GM19025 (cell line): Measurements from ENCODE around the gene ARHGDIA.

ENCODE experiments used
- ATAC-seq: cut with Tn5 transposase; IDR thresholded peaks from one replicate; pipeline ENCODE4 v1.9.1; 2021; ENCODE audit warnings: mild to moderate bottlenecking, low read depth, moderate library complexity; ENCODE audit not compliant: unreplicated experiment

ARHGDIA gene

GRCh38 chr17:81865733-81866439 lies 5.3 kb downstream of the ARHGDIA start:
- ATAC-seq = no peak

- no peak for ATAC-seq
Observed at GRCh38 chr17:81865358-81865732, 5.8 kb downstream of the ARHGDIA start.

GRCh38 chr17:81863833-81864768 lies 7.0 kb downstream of the ARHGDIA start:
- ATAC-seq = no peak

GRCh38 chr17:81863123-81863675 lies 7.9 kb downstream of the ARHGDIA start:
- ATAC-seq = no peak

- ATAC-seq = peak; percentile 77
Observed at GRCh38 chr17:81860756-81861568, 10.2 kb downstream of the ARHGDIA start.

GRCh38 chr17:81859906-81860755 lies 11.0 kb downstream of the ARHGDIA start, which contains the start of gene P4HB:
TSS of gene P4HB (minus strand) at chr17:81860535. CDS start at chr17:81860471, 64 bp downstream.
- ATAC-seq = no peak

- no peak for ATAC-seq
Observed at GRCh38 chr17:81858967-81859905, 11.9 kb downstream of the ARHGDIA start.

GRCh38 chr17:81858170-81858966 lies 12.8 kb downstream of the ARHGDIA start:
- ATAC-seq = no peak

GRCh38 chr17:81854974-81855774 lies 16.0 kb downstream of the ARHGDIA start:
- ATAC-seq = no peak

GRCh38 chr17:81852237-81852636 lies 18.9 kb downstream of the ARHGDIA start:
- no peak for ATAC-seq

GRCh38 chr17:81851423-81851822 lies 19.7 kb downstream of the ARHGDIA start:
- no peak for ATAC-seq

- no peak for ATAC-seq
Observed at GRCh38 chr17:81849457-81849856, 21.7 kb downstream of the ARHGDIA start.

GRCh38 chr17:81846743-81847689 lies 24.1 kb downstream of the ARHGDIA start:
- ATAC-seq = no peak

GRCh38 chr17:81845881-81846742 lies 25.0 kb downstream of the ARHGDIA start:
- ATAC-seq = no peak

GRCh38 chr17:81845361-81845760 lies 25.8 kb downstream of the ARHGDIA start:
- no peak for ATAC-seq
